ENCODE data around the gene CAPN15. TPM values are rescaled to one million over a fixed set of nuclear protein-coding genes. Genes with fewer than 3 reads are reported as not detected.

The CAPN15 gene
- total RNA-seq, 1 experiment from 2014 or later = 76.4 TPM

DNA sequence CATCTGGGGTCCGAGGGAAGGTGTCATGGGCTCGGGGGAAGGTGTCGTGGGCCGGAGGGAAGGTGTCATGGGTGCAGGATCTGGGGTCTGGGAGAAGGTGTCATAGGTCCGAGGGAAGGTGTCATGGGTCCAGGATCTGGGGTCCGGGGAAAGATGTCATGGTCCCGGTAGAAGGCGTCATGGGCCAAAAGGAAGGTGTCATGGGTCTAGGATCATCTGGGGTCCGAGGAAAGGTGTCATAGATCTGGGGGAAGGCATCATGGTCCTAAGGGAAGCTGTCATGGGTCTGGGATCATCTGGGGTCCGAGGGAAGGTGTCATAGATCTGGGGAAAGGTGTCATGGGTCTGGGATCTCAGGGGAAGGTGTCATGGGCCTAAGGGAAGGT, 63.3 kb downstream of the CAPN15 start:
- H2AK5ac ChIP-seq (ENCODE audit: insufficient read length, low read length) = no peak overlapping the region
- H3K27ac Mint-ChIP-seq = peak overlapping the region in 1 of 3 experiments; percentile 47; a peak in 2 of 7 replicates
- no CpG with 5 or more reads among the region's 10 CpGs for WGBS (ENCODE audit: extremely low coverage, insufficient read length, low lambda C conversion rate)

More for the DNA sequence above, 63.3 kb downstream of the CAPN15 start:
- Histone ChIP-seq H3K23ac (ENCODE audit: insufficient read length, low read depth, low read length) (no peak overlapping the region), H3K18ac (ENCODE audit: insufficient read length, low read depth, low read length) (no peak overlapping the region), H4K91ac (ENCODE audit: insufficient read length, low read depth, low read length) (no peak overlapping the region), H4K8ac (replicated peaks; ENCODE audit: insufficient read length, low read depth, low read length) (no peak overlapping the region), H3K27me3 (ENCODE audit: insufficient read depth, low read length) (peaks cover 7% of the 10 kb centered on the region; the same call in 1 of the 2 replicates), H4K5ac (ENCODE audit: insufficient read length, low read depth, low read length) (no peak overlapping the region), H2BK5ac (ENCODE audit: insufficient read length, low read length) (no peak overlapping the region), H3K14ac (ENCODE audit: insufficient read depth, low read length) (no peak overlapping the region; the same call in 1 of the 2 replicates), H3K56ac (ENCODE audit: insufficient read length, low read depth, low read length) (no peak overlapping the region), H2AFZ (ENCODE audit: low read length) (no peak overlapping the region), H3K23me2 (ENCODE audit: insufficient read length, low read depth, low read length, poor library complexity, severe bottlenecking) (peaks cover 5% of the 10 kb centered on the region), H2BK15ac (ENCODE audit: low read depth, low read length) (no peak overlapping the region), H2BK120ac (ENCODE audit: low read depth, low read length, poor library complexity, severe bottlenecking) (no peak overlapping the region), H3K4me1 (ENCODE audit: insufficient read depth, low read length) (no peaks in the 10 kb centered on the region), H3K79me1 (ENCODE audit: insufficient read depth, low read depth, low read length, poor library complexity, severe bottlenecking) (peaks cover 3% of the 10 kb centered on the region), H3K79me2 (ENCODE audit: insufficient read depth, low read length) (no peaks in the 10 kb centered on the region; the same call in 1 of the 2 replicates), H3T11ph (ENCODE audit: low read length) (no peak overlapping the region), H2BK20ac (ENCODE audit: low read depth, low read length, poor library complexity, severe bottlenecking) (no peak overlapping the region), H3K4ac (ENCODE audit: low read depth, low read length) (no peak overlapping the region), H3K9me3 (ENCODE audit: control insufficient read depth, low read depth, low read length) (no peaks in the 10 kb centered on the region), H3K9ac (ENCODE audit: extremely low read depth, insufficient read length, low read length) (no peak overlapping the region), H3K27ac (ENCODE audit: insufficient read length, low read depth, low read length) (no peak overlapping the region), H2BK12ac (ENCODE audit: insufficient read length, low read depth, low read length) (no peak overlapping the region), H4K20me1 (ENCODE audit: control insufficient read depth, insufficient read depth, insufficient read length) (no peaks in the 10 kb centered on the region), H3K4me2 (ENCODE audit: insufficient read depth, insufficient read length, low read length) (peak overlapping the region; percentile 61)
- TF ChIP-seq, protein P1, sequence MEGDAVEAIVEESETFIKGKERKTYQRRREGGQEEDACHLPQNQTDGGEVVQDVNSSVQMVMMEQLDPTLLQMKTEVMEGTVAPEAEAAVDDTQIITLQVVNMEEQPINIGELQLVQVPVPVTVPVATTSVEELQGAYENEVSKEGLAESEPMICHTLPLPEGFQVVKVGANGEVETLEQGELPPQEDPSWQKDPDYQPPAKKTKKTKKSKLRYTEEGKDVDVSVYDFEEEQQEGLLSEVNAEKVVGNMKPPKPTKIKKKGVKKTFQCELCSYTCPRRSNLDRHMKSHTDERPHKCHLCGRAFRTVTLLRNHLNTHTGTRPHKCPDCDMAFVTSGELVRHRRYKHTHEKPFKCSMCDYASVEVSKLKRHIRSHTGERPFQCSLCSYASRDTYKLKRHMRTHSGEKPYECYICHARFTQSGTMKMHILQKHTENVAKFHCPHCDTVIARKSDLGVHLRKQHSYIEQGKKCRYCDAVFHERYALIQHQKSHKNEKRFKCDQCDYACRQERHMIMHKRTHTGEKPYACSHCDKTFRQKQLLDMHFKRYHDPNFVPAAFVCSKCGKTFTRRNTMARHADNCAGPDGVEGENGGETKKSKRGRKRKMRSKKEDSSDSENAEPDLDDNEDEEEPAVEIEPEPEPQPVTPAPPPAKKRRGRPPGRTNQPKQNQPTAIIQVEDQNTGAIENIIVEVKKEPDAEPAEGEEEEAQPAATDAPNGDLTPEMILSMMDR (conservative IDR thresholded peaks at IDR 0.05) = no peak
- Mint-ChIP-seq H3K36me3 (ENCODE audit: insufficient read depth in 1 of 3, low read depth in 3 of 3) (peaks cover 0 to 12% (median 7%) of the 10 kb centered on the region in 3 experiments; a peak in 6 of 7 replicates), H3K4me1 (peaks cover 12 to 21% of the 10 kb centered on the region in 2 experiments), H3K27me3 (ENCODE audit: low read depth) (peaks cover 46% of the 10 kb centered on the region), H3K9me3 (0 out of 5 replicates have a peak, but pooled peaks cover 0 to 3% of the 10 kb centered on the region in 2 experiments), H3K4me3 (peak overlapping the region; percentile 77 to 86)
- no peak for DNase-seq

All from H9 (cell line).